ENCODE results near the gene PCSK4. TPM values are rescaled to one million over a fixed set of nuclear protein-coding genes. Genes with fewer than 3 reads are reported as not detected.

The PCSK4 gene
- polyA plus RNA-seq, 1 of the 3 experiments (the other 2 are of a cell fraction): 6.6 TPM

- no peak overlapping the region for H3K9ac ChIP-seq
- ChIA-PET POLR2A (no interaction called here), CTCF (no interaction called here)
Measured at GRCh38 chr19:1507192-1507660, 17.1 kb upstream of the PCSK4 start.

More at GRCh38 chr19:1507192-1507660, 17.1 kb upstream of the PCSK4 start:
- TF ChIP-seq FOXJ3 (CRISPR knock-in tag; IDR thresholded peaks at IDR 0.05) (no peak), EZH2phosphoT487 (IDR thresholded peaks at IDR 0.05; ENCODE audit: borderline replicate concordance, low read depth) (no peak), TAF1 (IDR thresholded peaks at IDR 0.05; ENCODE audit: borderline replicate concordance, low read depth, low read length) (no peak), SIN3A (IDR thresholded peaks at IDR 0.05; ENCODE audit: borderline replicate concordance, low read depth, low read length) (no peak), NFIC (IDR thresholded peaks at IDR 0.05; ENCODE audit: borderline replicate concordance) (no peak), RCOR1 (IDR thresholded peaks at IDR 0.05; ENCODE audit: low read length) (no peak), MEF2A (IDR thresholded peaks at IDR 0.05; ENCODE audit: borderline replicate concordance, low read depth) (no peak), SMC3 (IDR thresholded peaks at IDR 0.05; ENCODE audit: low read depth, low read length) (no peak), USF2 (IDR thresholded peaks at IDR 0.05; ENCODE audit: borderline replicate concordance, low read depth, low read length) (no peak), FOSL2 (IDR thresholded peaks at IDR 0.05; ENCODE audit: borderline replicate concordance, low read depth) (no peak), REST (IDR thresholded peaks at IDR 0.05; ENCODE audit: low read depth, low read length) (no peak), PBX3 (IDR thresholded peaks at IDR 0.05) (no peak), YY1 (IDR thresholded peaks at IDR 0.05; ENCODE audit: low read depth) (no peak), NRF1 (IDR thresholded peaks at IDR 0.05; ENCODE audit: low read depth, low read length) (no peak), GABPA (IDR thresholded peaks at IDR 0.05; ENCODE audit: low read depth) (no peak)
- H3K9me2 ChIP-seq: no peaks in the 10 kb centered on the region
- no peaks in the 10 kb centered on the region for H3K9me3 ChIP-seq
- no peaks in the 10 kb centered on the region for H4K20me1 ChIP-seq (ENCODE audit: insufficient read depth)
- peak overlapping the region; percentile 48; the same call in 1 of the 2 replicates for H3K4me2 ChIP-seq
- H2AFZ ChIP-seq (ENCODE audit: low read depth): 0 out of 2 replicates have a peak overlapping the region, but pooled peaks have one; percentile 45
- peak overlapping the region; percentile 3 to 83; a peak in 2 of 4 replicates for H3K27ac ChIP-seq (ENCODE audit: low read depth in 2 of 2, low read length in 1 of 2)
- no peaks in the 10 kb centered on the region for H3K79me2 ChIP-seq (ENCODE audit: insufficient read depth)
- H3F3A ChIP-seq (replicated peaks; ENCODE audit: insufficient read depth): peaks cover 13% of the 10 kb centered on the region
- peaks cover 5 to 15% of the 10 kb centered on the region in 2 experiments; a peak in 2 of 4 replicates for H3K4me1 ChIP-seq (ENCODE audit: control insufficient read depth in 1 of 2, insufficient read depth in 2 of 2, low read depth in 1 of 2, low read length in 1 of 2)
- no peaks in the 10 kb centered on the region for H3K36me3 ChIP-seq (replicated peaks in 1 of 2; ENCODE audit: control insufficient read depth in 1 of 2, insufficient read depth in 2 of 2, low read length in 1 of 2)
- WGBS (ENCODE audit: low lambda C conversion rate): 54% methylated on average over 15 of the region's 23 CpGs
- no peak for DNase-seq
- peak overlapping the region in 1 of 2 experiments; percentile 40; a peak in 2 of 4 replicates for H3K4me3 ChIP-seq (ENCODE audit: low read depth in 2 of 2, low read length in 1 of 2)
- H3K27me3 ChIP-seq (ENCODE audit: insufficient read depth): 0 out of 2 replicates have a peak, but pooled peaks cover 5% of the 10 kb centered on the region

Data from SK-N-SH (cell line).